Prostate gland (tissue), 2 donors: Measurements from ENCODE around the gene NKG7.

Source experiments
- CTCF ChIP-seq, 4 experiments: fragments of 200-600 bp in 2 of 4; fragments of 450-650 bp in 2 of 4; sonication (generic) in 2 of 4; IDR thresholded peaks; 1 replicate in 3 of 4; 2 replicates in 1 of 4; pipeline ENCODE4 v1.5.1; 2016 to 2019; ENCODE audit warnings: antibody characterized with exemption in 4 of 4, mild to moderate bottlenecking in 2 of 4, moderate library complexity in 2 of 4
- POLR2AphosphoS5 ChIP-seq: sonication (generic); formaldehyde crosslinking; IDR thresholded peaks from one replicate; pipeline ENCODE4 v1.6.1; 2017; ENCODE audit warnings: antibody characterized with exemption

GRCh38 chr19:51396175-51396574, 23.7 kb upstream of the NKG7 start:
- no peak for TF ChIP-seq POLR2AphosphoS5
- no peak for TF ChIP-seq CTCF (IDR thresholded peaks at IDR 0.05)
